ENCODE results near the gene COL6A2. TPM values are rescaled to one million over a fixed set of nuclear protein-coding genes. Genes with fewer than 3 reads are reported as not detected.

Gene COL6A2
- total RNA-seq, 4 donors from 2014 or later, result 321 to 1,200 (median 948) TPM

- peak overlapping the region; percentile 92 to 96 for H3K27ac ChIP-seq
- TF ChIP-seq POLR2A (IDR thresholded peaks at IDR 0.05) (no peak), CTCF (IDR thresholded peaks at IDR 0.05) (no peak)
- no peak overlapping the region for H3K4me3 ChIP-seq
- H3K4me1 ChIP-seq, result peaks cover 12 to 28% of the 10 kb centered on the region in 2 donors
- DNase-seq, result no peak
- no peaks in the 10 kb centered on the region for H3K36me3 ChIP-seq
- H3K9me3 ChIP-seq, result no peaks in the 10 kb centered on the region
- no peaks in the 10 kb centered on the region for H3K27me3 ChIP-seq
- intact Hi-C loops (cut with DNase I; ENCODE audit: low total_unique reads), result loop anchor here (5.0 kb wide), 1 partner anchor 69 kb away; the partner anchor contains the start of gene COL6A1
Measured at GRCh38 chr21:46051379-46051770, 46.5 kb upstream of the COL6A2 start.

GRCh38 chr21:46051821-46052675, 45.9 kb upstream of the COL6A2 start:
- peak in 1 of 2 donors; percentile 24 for DNase-seq
- Histone ChIP-seq H3K36me3 (no peaks in the 10 kb centered on the region), H3K9me3 (no peaks in the 10 kb centered on the region), H3K4me3 (no peak overlapping the region), H3K27me3 (no peaks in the 10 kb centered on the region), H3K27ac (peak overlapping the region; percentile 92 to 96), H3K4me1 (peaks cover 15 to 32% of the 10 kb centered on the region in 2 donors)
- TF ChIP-seq POLR2A (IDR thresholded peaks at IDR 0.05) (no peak), CTCF (IDR thresholded peaks at IDR 0.05) (no peak)
- intact Hi-C loops (cut with DNase I; ENCODE audit: low total_unique reads), result loop anchor here (5.0 kb wide), 1 partner anchor 70 kb away; the partner anchor contains the start of gene COL6A1

- H3K36me3 ChIP-seq, result no peaks in the 10 kb centered on the region
- peak overlapping the region; percentile 98 to 99 for H3K27ac ChIP-seq
- H3K9me3 ChIP-seq, result no peaks in the 10 kb centered on the region
- H3K4me1 ChIP-seq, result peaks cover 17 to 40% of the 10 kb centered on the region in 2 donors
- no peaks in the 10 kb centered on the region for H3K27me3 ChIP-seq
- TF ChIP-seq POLR2A (IDR thresholded peaks at IDR 0.05) (peak in 1 of 2 donors; percentile 16), CTCF (IDR thresholded peaks at IDR 0.05) (no peak)
- H3K4me3 ChIP-seq, result no peak overlapping the region
- peak in 1 of 2 donors; percentile 46 for DNase-seq
- intact Hi-C loops (cut with DNase I; ENCODE audit: low total_unique reads), result loop anchor here (5.0 kb wide), 1 partner anchor 71 kb away; the partner anchor contains the start of gene COL6A1
Measured at GRCh38 chr21:46052703-46053651, 44.9 kb upstream of the COL6A2 start.

- Histone ChIP-seq H3K36me3 (no peaks in the 10 kb centered on the region), H3K9me3 (no peaks in the 10 kb centered on the region), H3K4me1 (peaks cover 17 to 40% of the 10 kb centered on the region in 2 donors), H3K27me3 (no peaks in the 10 kb centered on the region), H3K4me3 (no peak overlapping the region), H3K27ac (peak overlapping the region; percentile 98 to 99)
- intact Hi-C loops (cut with DNase I; ENCODE audit: low total_unique reads), result loop anchor here (5.0 kb wide), 1 partner anchor 72 kb away; the partner anchor contains the start of gene COL6A1
- TF ChIP-seq POLR2A (IDR thresholded peaks at IDR 0.05) (no peak), CTCF (IDR thresholded peaks at IDR 0.05) (no peak)
- peak in 1 of 2 donors; percentile 29 for DNase-seq
Measured at GRCh38 chr21:46054031-46054430, 43.9 kb upstream of the COL6A2 start.

All from uterus (tissue), 4 donors.